GM21723 (cell line): ENCODE data around the gene NKD2.
"Not testable (repeated sequence)": the region's sequence is repeated elsewhere in the genome, so short reads cannot be mapped to it uniquely, and the experiment has no call there.

Source experiments
- ATAC-seq: cut with Tn5 transposase; IDR thresholded peaks from one replicate; pipeline ENCODE4 v1.9.1; 2021; ENCODE audit warnings: mild to moderate bottlenecking, moderate library complexity; ENCODE audit not compliant: unreplicated experiment

The NKD2 gene

GRCh38 chr5:1066676-1067075 is 58.1 kb downstream of the NKD2 start:
- ATAC-seq, result no peak

- ATAC-seq, result no peak
Measured at GRCh38 chr5:1067141-1068121, 58.8 kb downstream of the NKD2 start.

- ATAC-seq, result no peak
Measured at GRCh38 chr5:1068204-1068894, 59.7 kb downstream of the NKD2 start.

GRCh38 chr5:1068895-1069719 is 60.5 kb downstream of the NKD2 start:
- ATAC-seq, result no peak

GRCh38 chr5:1069720-1070088 is 61.1 kb downstream of the NKD2 start:
- no peak for ATAC-seq

GRCh38 chr5:1073239-1074102 is 64.9 kb downstream of the NKD2 start:
- ATAC-seq, result no peak

GRCh38 chr5:1074226-1074625 is 65.6 kb downstream of the NKD2 start:
- ATAC-seq, result no peak

GRCh38 chr5:1074816-1075554 is 66.4 kb downstream of the NKD2 start:
- ATAC-seq, result no peak

- ATAC-seq, result no peak
Measured at GRCh38 chr5:1075555-1075881, 66.9 kb downstream of the NKD2 start.

GRCh38 chr5:1075931-1076330 is 67.3 kb downstream of the NKD2 start:
- ATAC-seq, result no peak

- ATAC-seq, result no peak
Measured at GRCh38 chr5:1076406-1076805, 67.8 kb downstream of the NKD2 start.

GRCh38 chr5:1077026-1077425 is 68.4 kb downstream of the NKD2 start:
- no peak for ATAC-seq

- no peak for ATAC-seq
Measured at GRCh38 chr5:1077491-1078020, 69.0 kb downstream of the NKD2 start.

GRCh38 chr5:1078206-1078605 is 69.6 kb downstream of the NKD2 start:
- no peak for ATAC-seq

- no peak for ATAC-seq
Measured at GRCh38 chr5:1078851-1079250, 70.2 kb downstream of the NKD2 start.

GRCh38 chr5:1079486-1079885 is 70.9 kb downstream of the NKD2 start:
- ATAC-seq, result no peak

- ATAC-seq, result no peak
Measured at GRCh38 chr5:1079961-1080360, 71.4 kb downstream of the NKD2 start.

- no peak for ATAC-seq
Measured at GRCh38 chr5:1080432-1080831, 71.8 kb downstream of the NKD2 start.

- no peak for ATAC-seq
Measured at GRCh38 chr5:1081519-1081918, 72.9 kb downstream of the NKD2 start.

GRCh38 chr5:1083026-1083425 is 74.4 kb downstream of the NKD2 start:
- ATAC-seq, result not testable (repeated sequence)
